ENCODE data around the gene RALGAPA1.
"Not testable (repeated sequence)": the region's sequence is repeated elsewhere in the genome, so short reads cannot be mapped to it uniquely, and the experiment has no call there.

The RALGAPA1 gene

DNA sequence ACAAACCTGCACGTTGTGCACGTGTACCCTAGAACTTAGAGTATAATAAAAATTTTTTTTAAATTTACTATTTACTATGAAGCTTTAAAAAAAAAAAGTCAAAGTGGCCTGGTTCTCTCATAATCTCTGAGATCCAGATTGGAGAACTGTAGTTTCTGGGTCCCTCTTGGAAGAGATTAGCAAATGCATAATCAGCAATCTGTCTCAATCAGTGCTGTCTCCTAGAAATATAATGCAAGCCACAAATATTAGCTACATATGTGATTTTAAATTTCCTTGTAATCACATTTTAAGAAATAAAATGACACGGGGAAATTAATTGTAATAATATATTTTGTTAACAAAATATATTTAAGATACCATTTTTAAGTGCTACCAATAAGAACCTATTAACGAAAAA is 32.3 kb downstream of the RALGAPA1 start:
- TF ChIP-seq CTCF (conservative IDR thresholded peaks at IDR 0.05) (no peak), ZFX (IDR thresholded peaks at IDR 0.05) (no peak)
- no peak overlapping the region for H3K27ac ChIP-seq

GRCh38 chr14:35776085-35776484 is 33.0 kb downstream of the RALGAPA1 start:
- not testable (repeated sequence) for H3K27ac ChIP-seq

GRCh38 chr14:35766700-35767082 is 42.4 kb downstream of the RALGAPA1 start:
- TF ChIP-seq CTCF (conservative IDR thresholded peaks at IDR 0.05) = no peak
- no peak for TF ChIP-seq ZFX (IDR thresholded peaks at IDR 0.05)
- no peak overlapping the region for H3K27ac ChIP-seq

DNA sequence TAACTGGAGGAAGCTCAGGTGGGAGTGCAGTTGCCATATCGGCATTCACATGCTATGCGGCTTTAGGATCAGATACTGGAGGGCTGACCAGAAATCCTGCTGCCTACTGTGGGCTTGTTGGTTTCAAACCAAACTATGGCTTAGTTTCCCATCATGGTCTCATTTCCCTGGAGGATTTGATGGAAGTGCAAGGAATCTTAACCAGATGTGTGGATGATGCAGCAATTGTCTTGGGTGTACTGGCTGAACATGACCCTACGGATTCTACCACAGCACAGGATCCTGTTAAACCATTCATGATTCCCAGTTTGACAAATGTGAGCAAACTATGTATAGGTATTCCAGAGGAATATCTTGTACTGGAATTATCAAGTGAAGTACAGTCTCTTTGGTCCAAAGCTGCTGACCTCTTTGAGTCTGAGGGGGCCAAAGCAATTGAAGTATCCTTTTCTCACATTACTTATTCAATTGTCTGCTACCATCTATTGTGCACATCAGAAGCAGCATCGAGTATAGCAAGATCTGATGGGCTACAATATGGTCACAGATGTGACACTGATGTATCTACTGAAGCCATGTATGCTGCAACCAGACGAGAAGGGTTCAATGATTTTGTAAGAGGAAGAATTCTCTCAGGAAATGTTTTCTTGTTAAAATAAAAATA is 42.9 kb downstream of the RALGAPA1 start:
- TF ChIP-seq CTCF (conservative IDR thresholded peaks at IDR 0.05) (no peak), ZFX (IDR thresholded peaks at IDR 0.05) (no peak)
- H3K27ac ChIP-seq = no peak overlapping the region

GRCh38 chr14:35761922-35762321 is 47.2 kb downstream of the RALGAPA1 start:
- no peak overlapping the region for H3K27ac ChIP-seq
- no peak for TF ChIP-seq ZFX (IDR thresholded peaks at IDR 0.05)
- TF ChIP-seq CTCF (conservative IDR thresholded peaks at IDR 0.05) = no peak

- TF ChIP-seq ZFX (IDR thresholded peaks at IDR 0.05) = no peak
- no peak for TF ChIP-seq CTCF (conservative IDR thresholded peaks at IDR 0.05)
- H3K27ac ChIP-seq = no peak overlapping the region
Observed at GRCh38 chr14:35760143-35760542, 49.0 kb downstream of the RALGAPA1 start.

DNA sequence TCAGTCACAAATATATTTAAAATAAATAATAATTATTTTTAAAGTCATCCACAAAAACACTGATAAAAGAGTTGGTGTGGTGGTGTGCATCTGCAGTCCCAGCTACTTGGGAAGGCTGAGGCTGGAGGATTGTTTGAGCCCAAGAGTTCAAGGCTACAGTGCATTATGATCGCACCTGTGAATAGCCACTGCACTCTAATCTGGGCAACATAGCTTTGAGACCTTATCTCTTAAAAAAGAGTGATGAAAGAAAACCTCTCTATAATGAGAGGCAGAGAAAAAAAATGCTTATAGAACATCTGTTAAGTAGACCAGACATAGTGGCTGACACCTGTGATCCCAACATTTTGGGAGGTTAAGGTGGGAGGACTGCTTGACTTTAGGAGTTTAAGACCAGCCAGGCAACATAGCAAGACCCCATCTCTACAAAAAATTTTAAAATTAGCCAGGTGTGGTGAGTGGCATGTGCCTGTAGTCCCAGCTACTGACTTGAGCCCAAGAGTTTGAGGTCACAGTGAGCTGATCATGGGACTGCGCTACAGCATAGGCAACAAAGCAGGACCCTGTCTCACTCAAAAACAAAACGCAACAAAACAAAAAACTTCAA is 50.5 kb downstream of the RALGAPA1 start:
- TF ChIP-seq ZFX (IDR thresholded peaks at IDR 0.05) (no peak), CTCF (conservative IDR thresholded peaks at IDR 0.05) (no peak)
- H3K27ac ChIP-seq = no peak overlapping the region

DNA sequence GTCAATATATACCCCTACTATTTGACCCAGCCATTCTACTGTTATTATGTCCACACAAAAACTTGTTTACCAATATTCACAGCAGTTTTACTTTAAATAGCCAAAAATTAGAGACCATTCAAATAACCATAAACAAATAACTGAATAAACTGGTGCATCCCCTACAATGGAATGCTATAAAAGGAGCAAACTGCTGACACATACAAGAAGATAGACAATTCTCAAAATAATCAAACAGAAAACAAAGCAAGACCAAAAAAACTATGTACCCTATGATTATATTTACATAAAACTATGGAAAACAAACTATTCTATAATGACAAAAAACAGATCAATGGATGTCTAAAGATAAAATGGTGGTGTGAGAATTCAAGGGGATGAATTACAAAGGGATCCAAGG is 54.4 kb downstream of the RALGAPA1 start:
- no peak for TF ChIP-seq CTCF (conservative IDR thresholded peaks at IDR 0.05)
- TF ChIP-seq ZFX (IDR thresholded peaks at IDR 0.05) = no peak
- H3K27ac ChIP-seq = no peak overlapping the region

All from C4-2B (cell line).